GM04504 (cell line): Measurements from ENCODE around the gene DGKH.
"Not testable (repeated sequence)": the region's sequence is repeated elsewhere in the genome, so short reads cannot be mapped to it uniquely, and the experiment has no call there.

Experiments used
- DNase-seq: peaks from one replicate; pipeline ENCODE4 v3.0.0-alpha.2; 2012; ENCODE audit warnings: low read depth

DGKH gene

DNA sequence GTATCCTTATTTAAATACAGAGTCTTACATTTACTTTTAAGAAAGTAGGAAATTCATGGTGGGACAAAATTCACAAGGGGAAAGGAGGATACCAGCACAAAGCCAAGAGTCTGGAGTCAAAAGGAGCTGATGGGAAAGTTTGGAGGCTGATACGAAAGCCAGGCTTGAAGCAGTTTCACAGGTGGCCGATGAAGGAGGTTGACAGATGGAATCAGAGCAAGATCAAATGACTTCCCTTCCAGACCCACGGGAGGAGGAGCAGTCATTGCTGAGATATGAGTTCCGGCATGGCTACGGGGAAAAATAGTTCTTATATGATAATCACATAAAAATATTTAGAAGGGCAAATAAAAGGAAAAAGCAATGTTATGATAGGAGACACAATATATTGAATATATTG lies 65.0 kb downstream of the DGKH start:
- no peak for DNase-seq

- DNase-seq = no peak
Measured at GRCh38 chr13:42114278-42114677, 65.8 kb downstream of the DGKH start.

DNA sequence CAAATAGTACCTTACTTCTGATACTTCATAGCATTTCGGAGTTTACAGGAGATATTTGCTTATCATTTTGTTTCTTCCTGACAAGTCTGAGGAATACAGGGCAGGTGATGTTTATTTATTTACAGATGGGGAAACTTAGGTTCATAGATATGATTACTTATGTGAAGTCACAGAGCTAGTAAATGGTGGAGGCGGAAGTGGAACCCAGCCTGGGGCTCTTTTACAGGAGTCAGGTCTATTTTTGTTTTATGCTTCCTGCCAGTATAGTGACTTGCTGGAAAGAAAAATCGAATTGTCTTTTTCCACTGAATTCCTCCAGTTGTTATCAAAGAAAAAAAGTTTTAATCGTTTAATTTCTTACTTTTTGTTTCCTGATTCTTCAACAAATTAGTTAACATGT lies 66.5 kb downstream of the DGKH start:
- DNase-seq = no peak

GRCh38 chr13:42116225-42116624 lies 67.8 kb downstream of the DGKH start:
- DNase-seq = no peak

DNA sequence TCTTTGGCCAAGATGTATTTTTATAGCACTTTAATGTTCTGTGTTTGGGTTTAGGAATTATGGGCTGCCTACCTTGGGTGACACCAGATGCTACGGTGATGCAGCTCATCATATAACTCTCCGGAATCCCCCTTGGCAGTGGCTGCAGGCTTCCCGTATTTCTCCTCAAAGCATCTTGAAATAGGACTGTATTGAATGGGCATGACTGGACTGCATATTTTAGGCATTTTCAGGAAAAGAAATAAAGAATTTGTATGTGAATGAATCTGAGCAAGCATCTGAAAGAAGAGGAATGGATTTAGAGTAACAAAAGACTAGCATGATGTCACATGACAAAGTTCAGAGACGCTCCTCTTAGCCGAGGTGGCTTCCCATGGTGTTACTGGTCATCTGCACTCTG lies 70.6 kb downstream of the DGKH start:
- DNase-seq = no peak

- DNase-seq = no peak
Measured at GRCh38 chr13:42119875-42120274, 71.4 kb downstream of the DGKH start.

- no peak for DNase-seq
Measured at GRCh38 chr13:42123600-42123999, 75.2 kb downstream of the DGKH start.

GRCh38 chr13:42125046-42125445 lies 76.6 kb downstream of the DGKH start:
- DNase-seq = no peak

- DNase-seq = no peak
Measured at GRCh38 chr13:42127047-42127446, 78.6 kb downstream of the DGKH start.

DNA sequence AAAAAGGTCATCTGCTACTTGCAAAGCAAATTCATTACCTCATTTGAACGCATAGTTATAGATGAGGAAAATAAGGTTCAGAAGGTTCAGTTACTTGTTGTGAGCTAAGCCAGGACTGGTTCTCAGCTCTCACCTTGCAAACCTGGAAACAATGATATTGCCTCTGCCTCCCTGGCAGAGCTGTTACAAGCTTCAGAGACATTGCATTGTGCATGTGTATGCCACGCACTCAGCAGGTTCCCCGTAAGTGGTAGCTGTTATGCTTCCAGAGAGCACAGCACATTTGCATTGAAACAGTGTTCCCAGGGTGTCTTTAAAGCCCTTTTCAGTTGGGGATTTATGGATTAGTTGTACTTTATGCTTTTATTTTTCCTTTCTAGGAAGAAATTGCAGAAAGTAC lies 80.6 kb downstream of the DGKH start:
- DNase-seq = no peak

GRCh38 chr13:42136518-42136917 lies 88.1 kb downstream of the DGKH start:
- no peak for DNase-seq

- DNase-seq = no peak
Measured at GRCh38 chr13:42137856-42138537, 89.5 kb downstream of the DGKH start.

GRCh38 chr13:42140494-42140893 lies 92.0 kb downstream of the DGKH start:
- DNase-seq = no peak

- not testable (repeated sequence) for DNase-seq
Measured at GRCh38 chr13:42141052-42141451, 92.6 kb downstream of the DGKH start.

DNA sequence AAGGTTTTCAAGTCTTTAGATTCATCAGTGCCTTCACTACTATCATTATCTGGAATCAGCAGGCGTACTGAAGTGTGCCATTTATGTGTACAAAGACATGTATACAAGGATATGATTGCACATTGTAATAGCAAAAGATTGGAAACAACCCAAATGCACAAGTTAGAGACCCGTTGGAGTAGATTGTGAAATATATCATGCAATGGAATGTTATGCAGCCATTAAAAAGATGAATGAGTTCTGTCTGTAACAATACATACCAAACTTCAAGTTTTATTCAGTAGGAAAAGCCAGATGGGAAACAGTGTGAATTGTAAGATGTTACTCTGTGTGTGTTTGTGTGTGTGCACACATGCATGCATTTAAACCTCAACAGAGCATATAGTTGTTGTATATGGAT lies 97.9 kb downstream of the DGKH start:
- no peak for DNase-seq

DNA sequence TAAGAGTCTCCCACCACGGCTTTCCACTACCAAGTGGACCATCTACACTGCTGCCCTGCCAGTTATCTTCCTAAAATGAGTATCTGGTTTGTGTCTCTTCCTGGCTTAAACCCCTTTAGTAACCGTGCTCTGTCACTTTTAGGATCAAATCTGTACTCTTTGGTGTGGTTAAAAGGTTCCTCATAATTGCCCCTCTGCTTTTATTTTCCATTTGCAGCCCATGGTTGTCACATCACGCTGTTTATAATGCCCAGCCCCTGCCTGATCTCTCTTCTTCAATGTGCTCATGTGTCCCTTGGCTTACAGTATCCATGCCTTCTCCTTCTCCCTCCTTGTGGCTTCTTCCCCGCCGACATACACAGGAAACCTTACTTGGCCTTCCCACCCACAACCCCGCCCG lies 100.1 kb downstream of the DGKH start:
- DNase-seq = no peak

GRCh38 chr13:42149136-42149535 lies 100.7 kb downstream of the DGKH start:
- DNase-seq = no peak

DNA sequence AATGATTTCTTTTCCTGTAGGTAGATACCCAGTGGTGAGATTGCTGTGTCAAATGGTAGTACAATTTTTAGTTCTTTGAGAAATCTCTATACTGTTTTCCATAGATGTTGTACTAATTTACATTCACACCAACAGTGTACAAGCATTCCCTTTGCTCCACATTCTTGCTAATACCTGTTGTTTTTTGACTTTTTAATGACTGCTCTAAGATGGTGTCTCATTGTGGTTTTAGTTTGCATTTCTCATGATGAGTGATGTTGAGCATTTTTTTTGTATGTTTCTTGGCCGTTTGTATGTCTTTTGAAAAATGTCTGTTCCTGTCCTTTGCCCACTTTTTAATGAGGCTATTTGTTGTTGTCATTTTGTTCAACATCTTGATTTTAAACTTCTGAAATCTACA lies 103.3 kb downstream of the DGKH start:
- no peak for DNase-seq

DNA sequence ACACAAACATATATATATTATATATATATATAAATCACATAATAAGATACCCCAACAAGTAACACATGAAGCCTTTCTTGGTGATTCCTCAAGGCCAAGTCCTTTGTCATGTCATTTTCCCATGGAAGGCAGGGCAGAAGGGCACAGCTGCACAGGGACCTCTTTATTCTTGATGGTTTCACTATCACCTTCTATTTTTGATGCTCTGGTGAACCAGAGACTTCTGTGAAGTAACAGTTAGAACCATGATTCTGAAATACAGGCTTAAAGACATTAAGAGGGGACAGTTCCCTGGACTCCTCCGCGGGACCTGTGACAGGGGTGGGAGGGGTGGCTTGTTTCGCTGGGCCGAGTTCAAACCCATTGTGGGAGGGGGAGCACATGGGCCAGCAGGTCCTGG lies 104.0 kb downstream of the DGKH start:
- DNase-seq = no peak

- no peak for DNase-seq
Measured at GRCh38 chr13:42153199-42154113, 105.0 kb downstream of the DGKH start.

DNA sequence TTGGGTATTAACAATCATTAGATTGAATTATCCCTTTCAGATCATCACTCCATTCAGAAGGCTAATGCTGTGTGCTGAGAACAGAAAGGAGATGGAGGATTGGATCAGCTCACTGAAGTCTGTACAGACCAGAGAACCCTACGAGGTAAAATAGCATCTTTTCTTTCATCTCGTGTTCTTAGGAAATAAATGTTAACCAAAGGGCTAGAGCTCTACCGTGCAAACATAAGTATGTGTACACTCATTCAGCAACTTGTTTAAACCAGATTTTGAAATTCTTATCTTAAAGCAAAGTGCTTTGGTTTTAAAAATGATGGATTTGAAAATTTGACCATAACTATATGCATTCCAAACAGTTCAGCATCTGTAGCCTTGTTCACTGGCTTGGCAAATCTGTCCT lies 106.8 kb downstream of the DGKH start:
- DNase-seq = no peak

DNA sequence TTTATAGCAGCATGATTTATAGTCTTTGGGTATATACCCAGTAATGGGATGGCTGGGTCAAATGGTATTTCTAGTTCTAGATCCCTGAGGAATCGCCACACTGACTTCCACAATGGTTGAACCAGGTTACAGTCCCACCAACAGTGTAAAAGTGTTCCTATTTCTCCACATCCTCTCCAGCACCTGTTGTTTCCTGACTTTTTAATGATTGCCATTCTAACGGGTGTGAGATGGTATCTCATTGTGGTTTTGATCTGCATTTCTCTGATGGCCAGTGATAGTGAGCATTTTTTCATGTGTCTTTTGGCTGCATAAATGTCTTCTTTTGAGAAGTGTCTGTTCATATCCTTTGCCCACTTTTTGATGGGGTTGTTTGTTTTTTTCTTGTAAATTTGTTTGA lies 114.9 kb downstream of the DGKH start:
- DNase-seq = not testable (repeated sequence)

DNA sequence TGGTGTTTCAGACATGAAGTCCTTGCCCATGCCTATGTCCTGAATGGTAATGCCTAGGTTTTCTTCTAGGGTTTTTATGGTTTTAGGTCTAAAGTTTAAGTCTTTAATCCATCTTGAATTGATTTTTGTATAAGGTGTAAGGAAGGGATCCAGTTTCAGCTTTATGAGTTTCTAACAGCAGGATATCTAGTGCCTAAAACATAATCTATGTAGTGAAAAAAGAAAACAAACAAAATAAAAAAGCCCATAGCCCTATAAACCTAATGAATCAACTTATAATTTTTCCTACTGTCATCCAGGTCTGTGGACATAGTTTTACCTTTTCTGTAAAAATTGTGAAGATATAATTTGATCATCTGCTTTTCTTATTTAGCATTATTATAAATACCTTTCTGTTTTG lies 115.5 kb downstream of the DGKH start:
- not testable (repeated sequence) for DNase-seq
